Gastrocnemius medialis (tissue), 4 donors: ENCODE data around the gene FIGLA.

Experiments
- POLR2A ChIP-seq, 2 donors: fragments of 450-650 bp; IDR thresholded peaks; one replicate each; pipeline ENCODE4 v1.6.1; 2017; ENCODE audit warnings: antibody characterized with exemption in 2 of 2, mild to moderate bottlenecking in 2 of 2, moderate library complexity in 2 of 2
- TF ChIP-seq, protein P1 (sequence below), 5 experiments: fragments of 450-650 bp in 3 of 5; fragments of 200-600 bp in 2 of 5; sonication (generic) in 2 of 5; IDR thresholded peaks in 4 of 5; conservative IDR thresholded peaks in 1 of 5; 1 replicate in 4 of 5; 2 replicates in 1 of 5; pipeline ENCODE4 v1.5.1; 2016 to 2019; ENCODE audit warnings: antibody characterized with exemption in 5 of 5, mild to moderate bottlenecking in 3 of 5, moderate library complexity in 3 of 5

DNA sequence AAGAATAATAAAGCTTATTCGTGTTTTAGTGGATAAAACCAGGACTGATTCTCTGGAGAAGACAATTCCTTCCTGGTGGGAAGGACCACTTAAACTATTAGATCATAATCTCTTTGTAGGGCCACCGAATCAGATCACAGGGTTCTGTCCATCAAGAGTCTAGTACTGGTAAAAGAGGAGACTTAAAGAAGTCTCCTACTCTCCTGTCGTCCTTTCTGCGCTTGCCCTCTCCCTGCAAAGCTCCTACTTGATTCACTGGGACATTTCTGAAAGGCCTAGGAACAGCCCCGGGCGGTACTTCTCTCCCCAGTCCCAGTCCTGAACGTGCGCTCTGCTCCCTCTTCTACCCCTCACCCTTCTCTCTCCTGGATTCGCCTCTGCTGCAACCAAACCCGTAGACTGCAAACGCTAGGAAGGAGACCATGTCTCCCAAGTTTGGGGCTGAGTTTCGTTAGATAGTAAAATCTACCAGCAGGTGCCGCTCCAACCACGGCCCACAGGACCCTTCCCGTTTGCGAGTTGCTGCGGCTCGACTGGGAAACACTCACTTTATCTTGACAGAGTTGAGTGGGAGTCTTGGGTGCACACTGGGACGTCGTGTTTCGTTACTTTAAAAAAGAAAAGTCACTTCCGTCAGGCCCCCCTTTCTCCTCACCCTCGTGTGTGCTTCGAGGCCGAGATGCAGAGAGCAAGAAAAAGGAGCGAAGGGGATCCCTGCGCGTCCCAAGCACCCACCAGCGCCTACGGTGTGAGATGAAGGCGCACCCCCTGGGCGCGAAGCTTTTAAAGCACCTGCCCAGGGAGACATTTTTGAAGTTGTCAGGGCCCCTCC is 923 bp downstream of the FIGLA start:
- no peak for TF ChIP-seq POLR2A (IDR thresholded peaks at IDR 0.05)
- TF ChIP-seq, protein P1, sequence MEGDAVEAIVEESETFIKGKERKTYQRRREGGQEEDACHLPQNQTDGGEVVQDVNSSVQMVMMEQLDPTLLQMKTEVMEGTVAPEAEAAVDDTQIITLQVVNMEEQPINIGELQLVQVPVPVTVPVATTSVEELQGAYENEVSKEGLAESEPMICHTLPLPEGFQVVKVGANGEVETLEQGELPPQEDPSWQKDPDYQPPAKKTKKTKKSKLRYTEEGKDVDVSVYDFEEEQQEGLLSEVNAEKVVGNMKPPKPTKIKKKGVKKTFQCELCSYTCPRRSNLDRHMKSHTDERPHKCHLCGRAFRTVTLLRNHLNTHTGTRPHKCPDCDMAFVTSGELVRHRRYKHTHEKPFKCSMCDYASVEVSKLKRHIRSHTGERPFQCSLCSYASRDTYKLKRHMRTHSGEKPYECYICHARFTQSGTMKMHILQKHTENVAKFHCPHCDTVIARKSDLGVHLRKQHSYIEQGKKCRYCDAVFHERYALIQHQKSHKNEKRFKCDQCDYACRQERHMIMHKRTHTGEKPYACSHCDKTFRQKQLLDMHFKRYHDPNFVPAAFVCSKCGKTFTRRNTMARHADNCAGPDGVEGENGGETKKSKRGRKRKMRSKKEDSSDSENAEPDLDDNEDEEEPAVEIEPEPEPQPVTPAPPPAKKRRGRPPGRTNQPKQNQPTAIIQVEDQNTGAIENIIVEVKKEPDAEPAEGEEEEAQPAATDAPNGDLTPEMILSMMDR (IDR thresholded peaks at IDR 0.05 in 4 of 5, conservative IDR thresholded peaks at IDR 0.05 in 1 of 5): peak in 4 of 5 experiments; percentile 14 to 62 (median 31)
